Spleen (tissue), 7 donors: ENCODE measurements around the gene VENTX.

Experiments used
- POLR2A ChIP-seq, 3 donors: fragments of 450-650 bp; IDR thresholded peaks; one replicate each; pipeline ENCODE4 v1.5.1; 2017; ENCODE audit warnings: antibody characterized with exemption in 3 of 3, mild to moderate bottlenecking in 1 of 3
- POLR2AphosphoS5 ChIP-seq, 3 donors: sonication (generic); formaldehyde crosslinking; IDR thresholded peaks; one replicate each; pipeline ENCODE4 v1.5.1; 2017; ENCODE audit warnings: antibody characterized with exemption in 3 of 3
- TF ChIP-seq, protein P1 (sequence below), 11 experiments: fragments of 200-600 bp in 7 of 11; fragments of 450-650 bp in 4 of 11; sonication (generic) in 4 of 11; IDR thresholded peaks in 8 of 11; conservative IDR thresholded peaks in 3 of 11; 1 replicate in 7 of 11; 2 replicates in 4 of 11; pipeline versions ENCODE4 v1.4.0 to v1.8.0; 2016 to 2021; ENCODE audit warnings: antibody characterized with exemption in 11 of 11, inconsistent platforms in 4 of 11, mild to moderate bottlenecking in 1 of 11
- donor health status: DM: no; HTN: no; CAD: no; lungs with moderate emphysema.
- donor health status: DM: no; HTN: no; CAD: no.
- donor health status: DM: no; HTN: no; CAD: no.

DNA sequence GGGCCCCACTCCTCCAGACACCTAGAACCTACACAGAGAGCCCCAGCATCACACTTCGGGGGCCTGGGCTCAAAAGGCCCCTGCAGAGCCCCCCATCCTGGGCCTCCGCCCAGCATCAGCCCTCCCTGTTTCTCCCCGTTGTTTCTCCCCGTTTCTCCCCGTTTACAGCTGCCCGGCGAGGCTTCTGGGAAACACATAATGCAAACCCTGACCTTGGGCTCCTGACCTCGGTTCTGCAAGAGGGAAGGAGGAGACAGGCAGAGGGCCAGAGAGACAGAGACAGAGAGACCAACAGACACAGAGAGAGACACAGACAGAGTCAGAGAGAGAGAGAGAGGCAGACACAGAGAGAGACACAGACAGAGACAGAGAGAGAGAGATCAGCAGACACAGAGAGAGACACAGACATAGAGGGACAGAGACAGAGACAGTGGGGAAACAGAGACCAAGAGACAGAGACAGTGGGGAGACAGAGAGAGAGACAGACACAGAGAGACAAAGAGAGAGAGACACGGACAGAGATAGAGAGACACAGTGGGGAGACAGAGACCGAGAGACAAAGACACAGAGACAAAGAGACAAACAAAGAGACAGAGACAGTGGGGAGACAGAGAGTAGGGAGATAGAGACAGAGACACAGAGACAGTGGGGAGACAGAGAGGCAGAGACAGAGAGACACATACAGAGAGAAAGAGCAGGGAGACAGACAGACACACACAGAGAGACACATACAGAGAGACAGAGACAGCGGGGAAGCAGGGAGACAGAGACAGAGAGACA lies 12.5 kb downstream of the VENTX start:
- TF ChIP-seq POLR2A (IDR thresholded peaks at IDR 0.05) (no peak), POLR2AphosphoS5 (IDR thresholded peaks at IDR 0.05) (no peak)
- TF ChIP-seq, protein P1, sequence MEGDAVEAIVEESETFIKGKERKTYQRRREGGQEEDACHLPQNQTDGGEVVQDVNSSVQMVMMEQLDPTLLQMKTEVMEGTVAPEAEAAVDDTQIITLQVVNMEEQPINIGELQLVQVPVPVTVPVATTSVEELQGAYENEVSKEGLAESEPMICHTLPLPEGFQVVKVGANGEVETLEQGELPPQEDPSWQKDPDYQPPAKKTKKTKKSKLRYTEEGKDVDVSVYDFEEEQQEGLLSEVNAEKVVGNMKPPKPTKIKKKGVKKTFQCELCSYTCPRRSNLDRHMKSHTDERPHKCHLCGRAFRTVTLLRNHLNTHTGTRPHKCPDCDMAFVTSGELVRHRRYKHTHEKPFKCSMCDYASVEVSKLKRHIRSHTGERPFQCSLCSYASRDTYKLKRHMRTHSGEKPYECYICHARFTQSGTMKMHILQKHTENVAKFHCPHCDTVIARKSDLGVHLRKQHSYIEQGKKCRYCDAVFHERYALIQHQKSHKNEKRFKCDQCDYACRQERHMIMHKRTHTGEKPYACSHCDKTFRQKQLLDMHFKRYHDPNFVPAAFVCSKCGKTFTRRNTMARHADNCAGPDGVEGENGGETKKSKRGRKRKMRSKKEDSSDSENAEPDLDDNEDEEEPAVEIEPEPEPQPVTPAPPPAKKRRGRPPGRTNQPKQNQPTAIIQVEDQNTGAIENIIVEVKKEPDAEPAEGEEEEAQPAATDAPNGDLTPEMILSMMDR (IDR thresholded peaks at IDR 0.05 in 8 of 11, conservative IDR thresholded peaks at IDR 0.05 in 3 of 11): no peak
